Aorta (tissue), 5 donors: ENCODE data around the gene SULT1A2. TPM values are rescaled to one million over a fixed set of nuclear protein-coding genes. Genes with fewer than 3 reads are reported as not detected.
"Not testable (repeated sequence)": the region's sequence is repeated elsewhere in the genome, so short reads cannot be mapped to it uniquely, and the experiment has no call there.

Source experiments
- ATAC-seq: fragments of 200-7000 bp; cut with Tn5 transposase; one replicate; pipeline ENCODE4 v1.9.1; 2022; ENCODE audit warnings: moderate library complexity; ENCODE audit not compliant: low FRiP score
- DNase-seq, 2 donors: peaks; one replicate each; pipeline ENCODE4 v3.0.0-alpha.2; 2020
- H3K27ac ChIP-seq, 2 donors: one replicate each; pipeline ENCODE4 v1.5.1; 2013; ENCODE audit warnings: low read length in 2 of 2, mild to moderate bottlenecking in 2 of 2, moderate library complexity in 2 of 2, control low read depth in 1 of 2, inconsistent platforms in 1 of 2, low read depth in 1 of 2
- H3K27me3 ChIP-seq, 2 donors: one replicate each; pipeline ENCODE4 v1.6.1; 2013; ENCODE audit warnings: control low read depth in 1 of 2, low read length in 1 of 2, mild to moderate bottlenecking in 1 of 2, moderate library complexity in 1 of 2; ENCODE audit not compliant: insufficient read depth in 2 of 2, control insufficient read depth in 1 of 2
- H3K36me3 ChIP-seq, 2 donors: one replicate each; pipeline ENCODE4 v1.6.1; 2013; ENCODE audit warnings: control low read depth in 1 of 2, low read length in 1 of 2, mild to moderate bottlenecking in 1 of 2; ENCODE audit not compliant: insufficient read depth in 2 of 2, control insufficient read depth in 1 of 2
- H3K4me1 ChIP-seq, 2 donors: one replicate each; pipeline ENCODE4 v1.6.1; 2013; ENCODE audit warnings: low read length in 2 of 2, control low read depth in 1 of 2, mild to moderate bottlenecking in 1 of 2, moderate library complexity in 1 of 2; ENCODE audit not compliant: insufficient read depth in 2 of 2, control insufficient read depth in 1 of 2
- H3K4me3 ChIP-seq, 2 donors: one replicate each; pipeline ENCODE4 v1.5.1; 2013; ENCODE audit warnings: low read length in 2 of 2, control low read depth in 1 of 2, mild to moderate bottlenecking in 1 of 2
- H3K9me3 ChIP-seq: one replicate; pipeline ENCODE4 v1.6.1; 2013; ENCODE audit warnings: mild to moderate bottlenecking, low read length; ENCODE audit not compliant: control insufficient read depth
- WGBS, 2 donors: extraction: QIAGEN DNeasy Blood & Tissue Kit; methylation state at CpG; one replicate each; pipeline ENCODE4 v1.1.7; 2013; 5-methylcytosine and 5-hydroxymethylcytosine counted together
- intact Hi-C, 2 donors: fragments of 100-400 bp; cut with DNase I; formaldehyde crosslinking; loops; one replicate each; pipeline versions ENCODE4 v1.14.2 to v1.15.0; 2022
- long read RNA-seq, 2 donors: library from polyadenylated mRNA; unstranded; transcript quantifications; one replicate each; pipeline ENCODE4 v2.0.0, GENCODE V29; 2020 to 2021
- polyA plus RNA-seq, 2 donors: library from polyadenylated mRNA; stranded (reverse); fragments of 200-250 nt; gene quantifications; one replicate each; pipeline ENCODE4 v1.2.3, GENCODE V29; 2013
- total RNA-seq, 2 donors: library from RNA; stranded (reverse); fragmentation: NEBNext Ultra II Directional; extraction: Animal tissue kit (Norgen Biotek cat#: 25700); gene quantifications; one replicate each; pipeline ENCODE4 v1.2.1, GENCODE V29; 2021
- donor health status: healthy with polysubstance abuse.
- donor health status: Bipolar disorder and iron deficiency.
- donor health status: DM: no; HTN: no; CAD: no.
- donor health status: DM: no; HTN: no; CAD: no.
- donor health status: DM: yes; HTN: yes; CAD: no.

SULT1A2 gene
- 1 to 10 TPM in 1 of 2 donors, under 1 TPM in 1; 0.81 to 1.8 TPM for total RNA-seq
- 1 to 10 TPM in 1 of 2 donors, not detected in 1; 9.8 TPM for polyA plus RNA-seq
- long read RNA-seq, donor 1, partial matches to known transcripts: 1 of 4 reads
- long read RNA-seq, donor 1, other reads (novel, unspliced or antisense): 3 of 4 reads
- long read RNA-seq, donor 2, partial matches to known transcripts: 0 of 2 reads
- long read RNA-seq, donor 2, other reads (novel, unspliced or antisense): 2 of 2 reads

DNA sequence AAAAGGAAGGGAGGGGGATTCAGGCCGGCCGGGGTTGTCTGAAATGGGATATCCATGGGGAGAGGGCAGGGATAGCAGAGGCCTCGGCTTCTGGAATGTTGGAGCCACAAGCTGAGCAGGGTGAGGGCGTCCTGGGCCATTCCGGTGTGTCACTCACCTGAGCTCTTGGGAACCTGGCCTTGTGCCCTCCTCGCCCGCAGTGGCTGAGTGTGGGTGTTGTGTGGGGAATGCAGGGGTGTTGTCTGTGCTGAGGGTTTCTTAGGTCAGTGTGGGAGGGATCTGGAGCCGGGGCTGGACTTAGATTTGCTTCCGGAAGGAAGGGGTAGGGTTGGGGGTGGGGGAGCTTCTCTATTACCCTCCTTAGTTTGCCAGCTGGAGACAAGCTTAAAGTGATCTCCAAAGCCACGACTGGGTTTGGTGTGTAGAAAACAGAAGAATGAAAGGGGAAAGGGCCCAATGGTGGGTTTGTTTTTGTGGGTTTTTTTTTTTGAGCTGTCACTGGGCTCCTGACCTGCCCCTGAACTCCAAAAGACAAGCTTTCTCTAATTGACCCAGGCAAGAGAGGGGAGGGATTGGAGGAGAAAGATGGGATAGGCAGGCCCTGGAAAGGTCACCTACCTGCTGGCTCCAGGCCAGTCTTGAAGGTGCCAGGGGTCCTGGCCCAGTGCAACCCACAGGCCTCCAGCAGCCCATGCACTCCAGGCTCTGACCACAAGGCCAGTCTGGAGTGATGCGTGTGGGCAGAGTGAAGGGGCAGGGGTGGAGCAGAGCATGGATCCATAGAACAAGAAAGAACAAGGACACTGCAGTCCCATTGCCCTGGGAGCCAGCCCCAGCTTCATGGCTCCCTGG is at the start of gene SULT1A2:
SULT1A2 (minus strand) TSS at position 211 of the 852 bp plus-strand sequence. CDS start 1,120 bp downstream, outside the sequence.
- no peak for ATAC-seq
- no peaks in the 10 kb centered on the region for H3K27me3 ChIP-seq
- no peaks in the 10 kb centered on the region for H3K4me1 ChIP-seq
- no peak for DNase-seq
- no peaks in the 10 kb centered on the region for H3K9me3 ChIP-seq
- intact Hi-C loops: no loop called here
- no peaks in the 10 kb centered on the region for H3K36me3 ChIP-seq
- no peak within 1 kb of the TSS for H3K27ac ChIP-seq
- H3K4me3 ChIP-seq: no peak within 1 kb of the TSS
- WGBS, 2 donors: 33 to 34% methylated on average over 11 of the region's 11 CpGs

DNA sequence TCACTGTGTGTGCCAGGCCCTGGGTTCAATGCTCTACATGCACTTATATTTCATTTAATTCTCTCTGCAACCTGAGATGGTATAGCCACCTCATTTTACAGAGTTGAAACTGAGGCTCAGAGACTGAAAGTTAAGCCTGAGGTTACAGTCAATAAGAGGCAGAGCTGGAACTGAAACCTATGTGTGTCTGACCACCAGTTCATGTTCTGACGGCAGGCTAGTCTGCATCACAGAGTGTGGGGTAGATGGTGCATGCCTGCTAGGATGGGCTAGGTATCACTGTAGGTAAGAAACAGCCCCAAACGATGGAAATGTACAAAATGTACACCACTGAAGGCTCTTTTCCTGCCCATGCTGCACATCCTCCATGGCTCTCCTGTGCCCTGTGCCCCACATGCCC is 43.1 kb upstream of the SULT1A2 start:
- H3K4me3 ChIP-seq, DNase-seq, H3K36me3 ChIP-seq, H3K4me1 ChIP-seq, H3K27ac ChIP-seq, ATAC-seq, H3K9me3 ChIP-seq, intact Hi-C loops, H3K27me3 ChIP-seq: not testable (repeated sequence)
- 70 to 82% methylated on average over 2 of the region's 2 CpGs for WGBS, 2 donors

DNA sequence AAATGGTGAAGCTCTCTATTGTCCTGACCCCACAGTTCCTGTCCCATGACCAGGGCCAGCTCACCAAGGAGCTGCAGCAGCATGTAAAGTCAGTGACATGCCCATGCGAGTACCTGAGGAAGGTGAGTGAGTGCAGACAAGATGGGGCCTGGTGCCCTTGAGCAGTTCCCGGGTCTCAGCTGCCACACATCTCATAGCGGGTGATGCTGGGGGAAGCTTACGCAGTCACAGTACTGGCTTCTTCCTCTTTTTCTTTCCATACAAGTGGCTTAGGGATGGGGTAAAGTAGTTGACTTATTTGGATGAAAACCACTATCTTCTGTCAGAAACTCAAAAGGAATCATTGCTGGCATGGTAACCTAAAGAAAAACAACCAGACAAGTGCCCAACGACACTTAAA is 41.5 kb upstream of the SULT1A2 start:
- ATAC-seq, H3K4me1 ChIP-seq, intact Hi-C loops, H3K27me3 ChIP-seq, H3K9me3 ChIP-seq, H3K36me3 ChIP-seq, H3K27ac ChIP-seq, DNase-seq, H3K4me3 ChIP-seq: not testable (repeated sequence)
- WGBS, 2 donors: 84 to 92% methylated on average over 3 to 4 of the region's 5 CpGs

DNA sequence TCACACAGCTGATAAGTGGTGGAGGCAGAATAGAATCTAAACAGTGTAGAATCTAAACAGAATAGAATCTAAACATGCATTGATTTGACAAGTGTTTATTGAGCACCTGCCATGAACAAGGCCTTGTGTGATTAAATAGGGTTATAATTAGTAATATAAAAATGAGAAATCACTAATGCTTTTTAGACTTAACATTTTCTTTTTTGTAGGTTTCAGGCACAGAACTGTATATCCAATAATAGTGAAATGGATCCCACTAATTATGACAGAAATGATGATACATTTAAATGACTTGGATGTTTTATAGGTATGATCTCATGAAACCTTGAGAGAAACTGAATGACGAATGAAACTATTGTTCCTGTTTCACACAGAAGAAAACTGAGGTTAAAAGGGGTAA is 40.9 kb upstream of the SULT1A2 start, which contains the start of gene NPIPB8:
NPIPB8 (plus strand) TSS at position 301 of the 400 bp plus-strand sequence. CDS start 296 bp downstream, outside the sequence.
- DNase-seq, H3K27me3 ChIP-seq, H3K36me3 ChIP-seq, H3K4me3 ChIP-seq, ATAC-seq, H3K4me1 ChIP-seq, intact Hi-C loops, H3K27ac ChIP-seq, H3K9me3 ChIP-seq: not testable (repeated sequence)
- WGBS, 2 donors: no CpG with 5 or more reads among the region's 1 CpG

DNA sequence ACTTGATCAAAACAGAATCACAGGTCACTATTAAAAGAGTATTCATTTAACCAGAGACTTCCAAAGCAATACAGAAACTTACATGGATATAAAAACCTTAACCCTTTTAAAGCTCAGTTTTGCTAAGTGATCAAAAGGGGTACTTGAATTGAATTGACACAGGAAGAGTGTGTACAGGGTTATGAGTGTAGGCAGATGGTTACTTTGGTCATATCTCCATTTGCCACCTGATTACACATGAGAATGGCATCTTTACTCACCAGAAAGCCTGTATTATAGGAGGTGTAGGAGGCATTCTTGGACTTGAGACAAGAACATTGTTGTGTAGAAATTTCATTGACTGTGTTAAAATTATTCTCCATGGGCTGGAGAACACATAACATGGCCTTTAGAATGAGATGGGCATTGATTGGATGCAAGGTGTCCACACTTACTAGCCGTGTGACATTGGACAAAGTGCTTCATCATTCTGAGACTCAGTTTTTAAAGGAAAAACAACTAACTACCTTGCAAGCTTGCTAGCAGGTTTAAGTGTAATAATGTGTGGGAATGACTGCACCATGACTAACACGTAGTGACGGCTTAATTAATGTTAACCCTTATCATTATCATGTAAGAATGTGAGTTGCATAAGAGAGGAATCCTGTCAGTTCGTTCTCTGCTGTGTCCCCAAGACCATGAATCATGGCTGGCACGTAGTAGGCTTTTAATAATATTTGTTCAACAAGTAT is 39.4 kb upstream of the SULT1A2 start:
- intact Hi-C loops, H3K9me3 ChIP-seq, H3K4me1 ChIP-seq, H3K27me3 ChIP-seq, H3K36me3 ChIP-seq, H3K4me3 ChIP-seq, ATAC-seq, DNase-seq, H3K27ac ChIP-seq: not testable (repeated sequence)
- 8 to 14% methylated on average over 5 of the region's 5 CpGs for WGBS, 2 donors

DNA sequence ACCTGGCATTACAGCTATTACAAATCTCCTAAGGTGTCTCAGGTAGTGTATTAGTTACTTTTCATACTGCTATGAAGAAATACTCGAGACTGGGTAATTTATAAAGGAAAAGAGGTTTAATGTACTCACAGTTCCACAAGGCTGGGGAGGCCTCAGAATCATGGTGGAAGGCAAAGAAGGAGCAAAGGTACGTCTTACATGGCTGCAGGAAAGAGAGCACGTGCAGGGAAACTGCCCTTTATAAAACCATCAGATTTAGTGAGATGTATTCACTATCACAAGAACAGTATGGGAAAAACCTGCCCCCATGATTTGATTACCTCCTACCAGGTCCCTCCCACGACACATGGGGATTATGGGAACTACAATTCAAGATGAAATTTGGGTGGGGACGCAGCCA is 34.1 kb upstream of the SULT1A2 start:
- H3K27ac ChIP-seq, H3K36me3 ChIP-seq, H3K4me1 ChIP-seq, ATAC-seq, H3K27me3 ChIP-seq, intact Hi-C loops, H3K9me3 ChIP-seq, DNase-seq, H3K4me3 ChIP-seq: not testable (repeated sequence)
- 63 to 64% methylated on average over 4 of the region's 5 CpGs for WGBS, 2 donors

DNA sequence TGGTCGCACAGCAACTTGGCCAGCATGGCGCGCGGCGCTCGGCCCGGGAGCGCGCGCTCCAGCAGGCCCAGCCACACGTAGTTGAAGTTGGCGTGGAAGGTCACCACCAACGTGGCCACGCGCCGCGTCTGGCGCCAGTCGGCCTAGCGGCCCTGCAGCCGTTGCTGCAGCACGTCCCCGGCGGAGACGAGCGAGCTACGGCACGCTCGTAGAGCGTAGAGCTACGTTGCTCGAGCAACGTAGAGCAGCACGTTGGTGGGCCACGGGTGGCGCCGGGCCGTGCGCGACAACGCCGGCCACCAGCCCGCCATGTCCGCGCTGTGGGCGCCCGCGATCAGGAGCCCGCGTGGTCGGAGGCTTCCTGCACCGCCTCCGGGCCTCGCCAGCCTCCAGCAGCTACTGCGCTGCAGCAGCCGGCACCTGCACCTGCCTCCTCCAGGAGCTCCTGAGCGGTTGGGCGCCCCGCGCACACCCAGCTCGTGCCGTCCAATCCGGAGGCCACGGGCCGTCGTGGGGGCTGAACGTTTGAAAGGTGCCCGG is 26.4 kb upstream of the SULT1A2 start:
- H3K9me3 ChIP-seq: no peaks in the 10 kb centered on the region
- 1 to 2% methylated on average over 64 to 68 of the region's 68 CpGs for WGBS, 2 donors
- peak; percentile 56 to 76 for DNase-seq
- no peak overlapping the region for H3K4me3 ChIP-seq
- no peaks in the 10 kb centered on the region for H3K4me1 ChIP-seq
- H3K36me3 ChIP-seq: no peaks in the 10 kb centered on the region
- peaks cover 0 to 2% of the 10 kb centered on the region in 2 donors for H3K27me3 ChIP-seq
- intact Hi-C loops: no loop called here
- H3K27ac ChIP-seq: no peak overlapping the region
- peak; percentile 69 for ATAC-seq

DNA sequence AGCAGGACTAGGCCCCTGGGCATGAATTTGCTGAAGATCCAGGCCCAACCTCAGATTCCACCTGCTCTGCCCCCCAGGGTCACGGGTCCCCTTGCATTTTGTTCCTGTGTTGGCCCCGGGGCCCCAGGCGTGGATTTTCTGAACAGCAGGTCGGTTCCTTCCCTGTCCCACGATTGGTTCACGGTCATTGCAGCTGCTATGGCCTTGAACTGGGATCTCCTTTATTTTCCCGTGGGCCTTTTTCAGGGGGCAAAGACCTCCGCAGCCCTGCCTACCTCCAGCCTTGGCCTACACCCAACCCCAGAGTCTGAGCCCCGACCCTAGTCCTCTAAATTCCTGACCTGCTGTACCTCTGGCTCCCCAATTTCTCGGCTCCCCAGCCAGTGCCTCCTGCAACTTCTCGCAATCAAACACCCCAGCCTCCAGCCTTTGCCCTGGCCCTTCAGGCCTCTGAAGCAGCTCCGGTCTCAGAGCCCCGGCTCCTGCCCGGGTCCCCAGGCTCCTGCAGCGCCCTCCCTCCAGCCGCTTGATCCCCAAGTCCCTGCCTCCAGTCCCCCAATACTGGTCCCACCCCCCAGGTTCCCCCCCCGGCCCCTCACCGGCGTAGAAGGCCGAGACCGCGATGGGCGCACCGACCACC is 25.8 kb upstream of the SULT1A2 start:
- ATAC-seq: peak; percentile 33
- not testable (repeated sequence) for H3K27ac ChIP-seq

More for the DNA sequence above, 25.8 kb upstream of the SULT1A2 start:
- H3K36me3 ChIP-seq, H3K4me3 ChIP-seq, H3K4me1 ChIP-seq, H3K27me3 ChIP-seq, DNase-seq, intact Hi-C loops, H3K9me3 ChIP-seq: not testable (repeated sequence)
- WGBS, 2 donors: 50 to 53% methylated on average over 24 of the region's 24 CpGs
